Mesodermal cell (in vitro differentiated cells): ENCODE data around the gene AMELX.

Experiments
- H3K27ac ChIP-seq: 2 replicates; pipeline ENCODE4 v1.7.0; 2013; ENCODE audit warnings: mild to moderate bottlenecking, low read depth, low read length, moderate library complexity; ENCODE audit not compliant: severe bottlenecking
- H3K36me3 ChIP-seq: 2 replicates; pipeline ENCODE4 v1.7.1; 2013; ENCODE audit warnings: mild to moderate bottlenecking, low read length, moderate library complexity; ENCODE audit not compliant: control insufficient read depth, insufficient read depth
- H3K4me1 ChIP-seq: one replicate; pipeline ENCODE4 v1.7.1; 2013; ENCODE audit warnings: mild to moderate bottlenecking, low read length; ENCODE audit not compliant: insufficient read depth, control insufficient read depth, poor library complexity, severe bottlenecking
- H3K4me3 ChIP-seq: 2 replicates; pipeline ENCODE4 v1.7.0; 2013; ENCODE audit warnings: low read length, control low read depth, mild to moderate bottlenecking; ENCODE audit not compliant: insufficient read depth, poor library complexity, severe bottlenecking; ENCODE audit errors: extremely low read depth
- H3K9me3 ChIP-seq: 2 replicates; pipeline ENCODE4 v1.7.1; 2013; ENCODE audit warnings: mild to moderate bottlenecking, low read length, moderate library complexity; ENCODE audit not compliant: control insufficient read depth
- WGBS, 2 experiments: methylation state at CpG; one replicate each; pipeline ENCODE4 v1.1.5; 2013; ENCODE audit warnings: missing lambda C conversion rate in 2 of 2; ENCODE audit not compliant: insufficient coverage in 2 of 2; 5-methylcytosine and 5-hydroxymethylcytosine counted together

Gene AMELX

GRCh38 chrX:11269006-11269405, 24.2 kb upstream of the AMELX start:
- H3K27ac ChIP-seq: no peak overlapping the region
- H3K36me3 ChIP-seq: no peaks in the 10 kb centered on the region
- H3K4me3 ChIP-seq: no peak overlapping the region
- peaks cover 4% of the 10 kb centered on the region for H3K4me1 ChIP-seq
- H3K9me3 ChIP-seq: no peaks in the 10 kb centered on the region
- WGBS, 2 experiments: no CpG with 5 or more reads among the region's 3 CpGs

GRCh38 chrX:11269996-11270395, 23.2 kb upstream of the AMELX start:
- peaks cover 4% of the 10 kb centered on the region for H3K4me1 ChIP-seq
- no peak overlapping the region for H3K4me3 ChIP-seq
- no peaks in the 10 kb centered on the region for H3K9me3 ChIP-seq
- no peaks in the 10 kb centered on the region for H3K36me3 ChIP-seq
- WGBS, 2 experiments: no CpG with 5 or more reads among the region's 3 CpGs
- H3K27ac ChIP-seq: no peak overlapping the region

GRCh38 chrX:11272290-11272689, 20.9 kb upstream of the AMELX start:
- Histone ChIP-seq H3K9me3 (no peaks in the 10 kb centered on the region), H3K4me3 (no peak overlapping the region), H3K4me1 (peaks cover 4% of the 10 kb centered on the region), H3K27ac (no peak overlapping the region), H3K36me3 (no peaks in the 10 kb centered on the region)
- no CpG with 5 or more reads among the region's 2 CpGs for WGBS, 2 experiments

GRCh38 chrX:11272863-11273262, 20.4 kb upstream of the AMELX start:
- WGBS, 2 experiments: no CpG with 5 or more reads among the region's 5 CpGs

GRCh38 chrX:11273544-11273943, 19.7 kb upstream of the AMELX start:
- no peak overlapping the region for H3K27ac ChIP-seq
- WGBS, 2 experiments: no CpG with 5 or more reads among the region's 1 CpG
- peaks cover 4% of the 10 kb centered on the region for H3K4me1 ChIP-seq
- H3K9me3 ChIP-seq: no peaks in the 10 kb centered on the region
- H3K36me3 ChIP-seq: no peaks in the 10 kb centered on the region
- H3K4me3 ChIP-seq: no peak overlapping the region

More at GRCh38 chrX:11272863-11273262, 20.4 kb upstream of the AMELX start:
- Histone ChIP-seq H3K4me1 (peaks cover 4% of the 10 kb centered on the region), H3K4me3 (no peak overlapping the region), H3K27ac (no peak overlapping the region), H3K36me3 (no peaks in the 10 kb centered on the region), H3K9me3 (no peaks in the 10 kb centered on the region)

- H3K4me3 ChIP-seq: no peak overlapping the region
- no peaks in the 10 kb centered on the region for H3K4me1 ChIP-seq
- H3K27ac ChIP-seq: no peak overlapping the region
- WGBS, 2 experiments: 80% methylated on average over 2 of the region's 2 CpGs; no CpG with 5 or more reads in 1 of the 2 experiments
- H3K36me3 ChIP-seq: no peaks in the 10 kb centered on the region
- H3K9me3 ChIP-seq: no peaks in the 10 kb centered on the region
Observed at GRCh38 chrX:11282043-11282442, 11.2 kb upstream of the AMELX start.

DNA sequence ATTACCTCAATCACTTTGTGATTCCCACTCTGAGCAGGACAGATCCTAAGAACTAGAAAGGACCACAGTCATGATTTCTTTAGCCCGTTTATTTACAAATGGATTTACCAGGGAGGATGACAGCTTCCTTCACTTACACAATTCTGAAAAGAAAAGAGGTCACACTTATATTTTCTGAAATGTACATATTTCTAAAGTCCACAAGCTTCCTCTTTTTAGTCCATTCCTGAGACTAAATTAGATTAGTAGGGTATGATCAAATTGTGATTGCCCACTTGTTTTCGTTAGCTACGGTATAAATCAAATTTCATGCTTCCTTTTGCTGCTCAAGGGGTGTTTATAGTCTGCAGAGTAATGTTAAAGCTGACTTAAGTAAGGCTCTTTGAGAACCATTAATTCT, 7.6 kb upstream of the AMELX start:
- Histone ChIP-seq H3K9me3 (no peaks in the 10 kb centered on the region), H3K36me3 (no peaks in the 10 kb centered on the region), H3K4me1 (no peaks in the 10 kb centered on the region), H3K27ac (no peak overlapping the region), H3K4me3 (no peak overlapping the region)
- WGBS, 2 experiments: no CpG with 5 or more reads among the region's 3 CpGs

DNA sequence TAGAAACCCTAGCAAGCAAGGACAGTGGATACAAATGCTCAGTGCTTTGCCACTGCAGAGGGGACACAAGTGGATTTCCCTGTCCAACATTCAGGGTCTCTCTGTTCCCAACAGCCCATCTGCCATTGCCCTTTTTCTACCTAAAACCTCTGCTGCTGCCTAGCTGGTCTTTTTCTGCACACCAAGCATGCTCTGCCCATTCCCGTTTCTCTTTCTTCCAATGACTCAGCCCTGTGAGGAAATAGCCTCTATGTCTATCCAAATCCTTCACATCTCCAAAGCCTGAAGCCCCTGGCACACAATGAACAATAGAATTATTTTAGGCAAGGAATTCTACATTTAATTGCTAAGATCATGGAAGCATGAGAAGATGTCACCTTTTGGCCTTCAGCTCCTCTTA, 5.7 kb upstream of the AMELX start:
- no peaks in the 10 kb centered on the region for H3K4me1 ChIP-seq
- no CpG with 5 or more reads among the region's 1 CpG for WGBS, 2 experiments
- H3K27ac ChIP-seq: no peak overlapping the region
- no peak overlapping the region for H3K4me3 ChIP-seq
- no peaks in the 10 kb centered on the region for H3K9me3 ChIP-seq
- no peaks in the 10 kb centered on the region for H3K36me3 ChIP-seq

GRCh38 chrX:11290416-11291102, 2.7 kb upstream of the AMELX start:
- Histone ChIP-seq H3K4me3 (no peak overlapping the region), H3K9me3 (no peaks in the 10 kb centered on the region), H3K27ac (no peak overlapping the region), H3K4me1 (no peaks in the 10 kb centered on the region), H3K36me3 (no peaks in the 10 kb centered on the region)
- no CpG with 5 or more reads among the region's 8 CpGs for WGBS, 2 experiments

GRCh38 chrX:11296051-11296450, 2.8 kb downstream of the AMELX start:
- WGBS, 2 experiments: 67% methylated on average over 1 of the region's 5 CpGs; no CpG with 5 or more reads in 1 of the 2 experiments
- no peaks in the 10 kb centered on the region for H3K36me3 ChIP-seq
- no peak overlapping the region for H3K27ac ChIP-seq
- H3K4me1 ChIP-seq: no peaks in the 10 kb centered on the region
- H3K9me3 ChIP-seq: no peaks in the 10 kb centered on the region
- no peak overlapping the region for H3K4me3 ChIP-seq

DNA sequence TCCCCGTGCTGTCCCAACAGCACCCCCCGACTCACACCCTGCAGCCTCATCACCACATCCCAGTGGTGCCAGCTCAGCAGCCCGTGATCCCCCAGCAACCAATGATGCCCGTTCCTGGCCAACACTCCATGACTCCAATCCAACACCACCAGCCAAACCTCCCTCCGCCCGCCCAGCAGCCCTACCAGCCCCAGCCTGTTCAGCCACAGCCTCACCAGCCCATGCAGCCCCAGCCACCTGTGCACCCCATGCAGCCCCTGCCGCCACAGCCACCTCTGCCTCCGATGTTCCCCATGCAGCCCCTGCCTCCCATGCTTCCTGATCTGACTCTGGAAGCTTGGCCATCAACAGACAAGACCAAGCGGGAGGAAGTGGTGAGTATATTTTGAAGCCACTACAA, 5.4 kb downstream of the AMELX start:
- WGBS, 2 experiments: 88 to 90% methylated on average over 3 to 5 of the region's 9 CpGs
- no peak overlapping the region for H3K27ac ChIP-seq
- H3K9me3 ChIP-seq: no peaks in the 10 kb centered on the region
- H3K4me3 ChIP-seq: no peak overlapping the region
- H3K4me1 ChIP-seq: no peaks in the 10 kb centered on the region
- no peaks in the 10 kb centered on the region for H3K36me3 ChIP-seq
